Neuronal stem cell (in vitro differentiated cells): ENCODE results near the gene APOL2.

Experiments used
- DNase-seq: peaks from one replicate; pipeline ENCODE4 v3.0.0-alpha.2; 2013; ENCODE audit warnings: low spot score
- H2AFZ ChIP-seq: one replicate; pipeline ENCODE4 v1.6.1; 2013; ENCODE audit warnings: mild to moderate bottlenecking, low read length, inconsistent platforms
- H2AK5ac ChIP-seq: 2 replicates; pipeline ENCODE4 v1.6.1; 2013; ENCODE audit warnings: low read depth, mild to moderate bottlenecking, inconsistent platforms, low read length, moderate library complexity, mixed read lengths
- H2BK120ac ChIP-seq: 2 replicates; pipeline ENCODE4 v1.6.1; 2013; ENCODE audit warnings: low read depth, mild to moderate bottlenecking, inconsistent platforms, low read length, moderate library complexity, mixed read lengths
- H2BK12ac ChIP-seq: one replicate; pipeline ENCODE4 v1.6.1; 2013; ENCODE audit warnings: low read length, inconsistent platforms
- H2BK15ac ChIP-seq: 2 replicates; pipeline ENCODE4 v1.6.1; 2013; ENCODE audit warnings: mild to moderate bottlenecking, low read length, inconsistent platforms, mixed read lengths
- H2BK5ac ChIP-seq: one replicate; pipeline ENCODE4 v1.6.1; 2013; ENCODE audit warnings: inconsistent platforms, mild to moderate bottlenecking, low read length, moderate library complexity
- H3K14ac ChIP-seq: one replicate; pipeline ENCODE4 v1.6.1; 2013; ENCODE audit warnings: low read length, inconsistent platforms
- H3K18ac ChIP-seq: 2 replicates; pipeline ENCODE4 v1.6.1; 2013; ENCODE audit warnings: low read length, inconsistent platforms
- H3K23ac ChIP-seq: 2 replicates; pipeline ENCODE4 v1.6.1; 2013; ENCODE audit warnings: low read depth, mild to moderate bottlenecking, mixed read lengths, low read length, inconsistent platforms; ENCODE audit not compliant: poor library complexity
- H3K27ac ChIP-seq: replicated peaks from 3 replicates; pipeline ENCODE4 v1.5.1; 2013; ENCODE audit warnings: low read length, inconsistent platforms
- H3K27me3 ChIP-seq, 3 experiments: 2 replicates each; pipeline ENCODE4 v1.6.1; 2013; ENCODE audit warnings: low read length in 3 of 3, mild to moderate bottlenecking in 2 of 3, inconsistent platforms in 1 of 3, low read depth in 1 of 3, mixed read lengths in 1 of 3, moderate library complexity in 1 of 3; ENCODE audit not compliant: control insufficient read depth in 3 of 3, insufficient read depth in 3 of 3
- H3K36me3 ChIP-seq, 2 donors: replicated peaks in 1 of 2; 2 replicates each; pipeline ENCODE4 v1.6.1; 2013; ENCODE audit warnings: low read length in 2 of 2; ENCODE audit not compliant: control insufficient read depth in 2 of 2, insufficient read depth in 2 of 2
- H3K4ac ChIP-seq: 2 replicates; pipeline ENCODE4 v1.6.1; 2013; ENCODE audit warnings: inconsistent platforms, mild to moderate bottlenecking, low read length, moderate library complexity
- H3K4me1 ChIP-seq, 2 donors: 1 replicate in 1 of 2; 2 replicates in 1 of 2; pipeline ENCODE4 v1.6.1; 2013; ENCODE audit warnings: low read length in 2 of 2, low read depth in 1 of 2; ENCODE audit not compliant: control insufficient read depth in 2 of 2, insufficient read depth in 1 of 2
- H3K4me2 ChIP-seq: one replicate; pipeline ENCODE4 v1.6.1; 2013; ENCODE audit warnings: mild to moderate bottlenecking, low read length, inconsistent platforms; ENCODE audit not compliant: insufficient read depth, poor library complexity, severe bottlenecking
- H3K4me3 ChIP-seq, 2 donors: 2 replicates each; pipeline ENCODE4 v1.5.1; 2013; ENCODE audit warnings: low read length in 2 of 2, mild to moderate bottlenecking in 2 of 2, inconsistent platforms in 1 of 2, moderate library complexity in 1 of 2
- H3K79me1 ChIP-seq: one replicate; pipeline ENCODE4 v1.6.1; 2013; ENCODE audit warnings: low read depth, mild to moderate bottlenecking, inconsistent platforms, low read length, moderate library complexity
- H3K9ac ChIP-seq: one replicate; pipeline ENCODE4 v1.6.1; 2013; ENCODE audit warnings: mild to moderate bottlenecking, low read depth, low read length, inconsistent platforms; ENCODE audit not compliant: poor library complexity
- H3K9me3 ChIP-seq, 2 donors: replicated peaks in 1 of 2; 2 replicates each; pipeline versions ENCODE3 to v1.6.1; 2013; ENCODE audit warnings: low read length in 2 of 2, mild to moderate bottlenecking in 2 of 2, inconsistent platforms in 1 of 2, low read depth in 1 of 2, mixed read lengths in 1 of 2, moderate library complexity in 1 of 2; ENCODE audit not compliant: control insufficient read depth in 2 of 2, insufficient read depth in 1 of 2
- H4K8ac ChIP-seq: one replicate; pipeline ENCODE4 v1.6.1; 2013; ENCODE audit warnings: low read depth, mild to moderate bottlenecking, inconsistent platforms, low read length, moderate library complexity
- H4K91ac ChIP-seq: one replicate; pipeline ENCODE4 v1.6.1; 2013; ENCODE audit warnings: low read length, low read depth, mild to moderate bottlenecking, inconsistent platforms; ENCODE audit not compliant: poor library complexity
- WGBS, 2 donors: extraction: QIAGEN DNeasy Blood & Tissue Kit; methylation state at CpG; one replicate each; pipeline ENCODE4 v1.1.7; 2013; ENCODE audit warnings: missing lambda C conversion rate in 2 of 2, mixed read lengths in 1 of 2; ENCODE audit not compliant: insufficient read length in 2 of 2, insufficient replicate concordance in 1 of 2; ENCODE audit errors: extremely low coverage in 2 of 2; 5-methylcytosine and 5-hydroxymethylcytosine counted together

APOL2 gene

DNA sequence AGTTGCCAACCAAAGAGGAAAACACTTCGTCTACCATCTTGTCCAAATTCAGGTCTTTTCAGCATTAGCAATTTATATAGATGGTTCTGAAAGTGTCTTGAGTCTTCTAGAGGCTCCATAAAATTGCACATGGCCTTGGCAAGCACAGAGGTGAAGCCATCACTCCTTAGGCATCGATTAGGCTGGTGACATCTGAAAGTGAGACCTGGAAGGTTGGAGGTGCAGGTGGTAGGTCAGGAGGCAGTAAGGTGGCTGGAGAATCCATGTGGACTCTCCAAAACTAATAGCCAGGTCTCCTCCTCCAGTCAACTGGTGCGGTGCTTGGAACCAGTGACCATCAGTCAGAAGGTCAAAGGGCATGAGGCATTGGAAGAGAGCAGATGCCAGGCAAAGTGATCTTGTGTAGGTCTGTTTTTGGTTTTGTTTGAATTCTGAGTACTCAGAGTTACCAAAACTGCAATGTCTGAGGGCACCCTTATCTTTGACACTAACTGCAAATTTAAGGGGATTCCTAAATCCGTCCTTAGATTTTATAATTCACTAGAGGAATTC is 6.6 kb upstream of the APOL2 start:
- H3K9me3 ChIP-seq: peaks cover 6 to 18% of the 10 kb centered on the region in 2 donors
- H3K36me3 ChIP-seq: no peaks in the 10 kb centered on the region
- H3K27ac ChIP-seq: no peak overlapping the region
- H3K79me1 ChIP-seq: no peaks in the 10 kb centered on the region
- H3K18ac ChIP-seq: no peak overlapping the region
- no peaks in the 10 kb centered on the region for H3K27me3 ChIP-seq
- DNase-seq: no peak
- WGBS, 2 donors: no CpG with 5 or more reads among the region's 4 CpGs
- H4K8ac ChIP-seq: no peak overlapping the region
- H3K4me1 ChIP-seq: peaks cover 0 to 2% of the 10 kb centered on the region in 2 donors
- H2BK120ac ChIP-seq: no peak overlapping the region
- no peak overlapping the region for H3K9ac ChIP-seq
- H2AFZ ChIP-seq: no peak overlapping the region
- no peak overlapping the region for H3K14ac ChIP-seq
- no peak overlapping the region for H2BK15ac ChIP-seq
- H3K4me3 ChIP-seq: no peak overlapping the region
- no peak overlapping the region for H2BK12ac ChIP-seq
- no peak overlapping the region for H4K91ac ChIP-seq
- H2BK5ac ChIP-seq: no peak overlapping the region
- no peak overlapping the region for H3K4me2 ChIP-seq
- no peak overlapping the region for H2AK5ac ChIP-seq
- H3K23ac ChIP-seq: no peak overlapping the region
- H3K4ac ChIP-seq: no peak overlapping the region

DNA sequence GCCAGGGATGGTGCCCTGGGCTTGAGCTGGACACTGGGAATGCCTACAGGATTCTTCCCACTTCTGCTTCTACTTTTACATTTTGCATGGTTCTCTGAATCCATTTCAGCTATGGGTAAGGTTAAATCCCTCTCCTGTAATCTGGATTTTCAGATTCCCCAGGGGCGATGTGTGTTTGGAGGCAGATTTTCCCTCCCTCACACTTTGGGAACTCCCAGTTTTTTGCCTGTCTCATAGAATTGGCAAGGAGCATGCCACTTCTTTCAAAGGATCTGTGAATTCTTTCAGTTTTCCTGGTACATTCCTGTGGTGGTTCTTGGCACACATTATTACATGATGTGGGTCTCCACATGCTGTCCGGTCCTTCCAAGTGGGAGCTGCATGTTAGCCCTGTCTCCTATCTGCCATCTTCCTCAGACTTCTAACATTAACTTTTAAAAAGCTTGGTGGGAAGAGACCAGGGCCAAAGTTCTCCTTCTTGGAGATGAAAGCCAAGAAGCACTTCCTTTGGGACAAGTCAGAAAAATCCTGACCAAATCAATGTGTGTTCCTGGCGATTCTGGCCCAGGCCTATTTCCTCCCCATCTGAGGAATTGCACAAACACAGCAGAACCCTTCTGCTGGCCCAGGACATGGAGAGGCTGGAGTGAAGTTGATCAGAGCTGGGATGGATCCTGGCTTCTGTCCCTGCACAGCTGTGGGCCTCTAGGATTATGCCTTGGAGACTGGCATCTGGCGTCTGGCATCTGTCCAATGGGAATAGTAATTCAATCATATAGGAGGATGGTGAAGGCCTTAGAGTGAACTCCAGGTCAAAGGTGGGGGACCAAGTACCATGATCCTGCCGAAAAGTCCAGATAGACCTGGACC is 5.4 kb upstream of the APOL2 start:
- Histone ChIP-seq H3K18ac (no peak overlapping the region), H4K8ac (no peak overlapping the region), H3K23ac (no peak overlapping the region), H3K9me3 (peaks cover 6 to 18% of the 10 kb centered on the region in 2 donors), H3K4me1 (peaks cover 3 to 4% of the 10 kb centered on the region in 2 donors), H3K4me2 (no peak overlapping the region), H3K36me3 (no peaks in the 10 kb centered on the region), H4K91ac (no peak overlapping the region), H2BK15ac (no peak overlapping the region), H2BK12ac (no peak overlapping the region), H3K4me3 (no peak overlapping the region), H3K4ac (no peak overlapping the region), H2AK5ac (no peak overlapping the region), H2BK5ac (no peak overlapping the region), H3K27ac (no peak overlapping the region), H2AFZ (no peak overlapping the region), H3K14ac (no peak overlapping the region), H3K27me3 (no peaks in the 10 kb centered on the region), H3K79me1 (no peaks in the 10 kb centered on the region), H2BK120ac (no peak overlapping the region), H3K9ac (no peak overlapping the region)
- WGBS, 2 donors: no CpG with 5 or more reads among the region's 5 CpGs
- no peak for DNase-seq

DNA sequence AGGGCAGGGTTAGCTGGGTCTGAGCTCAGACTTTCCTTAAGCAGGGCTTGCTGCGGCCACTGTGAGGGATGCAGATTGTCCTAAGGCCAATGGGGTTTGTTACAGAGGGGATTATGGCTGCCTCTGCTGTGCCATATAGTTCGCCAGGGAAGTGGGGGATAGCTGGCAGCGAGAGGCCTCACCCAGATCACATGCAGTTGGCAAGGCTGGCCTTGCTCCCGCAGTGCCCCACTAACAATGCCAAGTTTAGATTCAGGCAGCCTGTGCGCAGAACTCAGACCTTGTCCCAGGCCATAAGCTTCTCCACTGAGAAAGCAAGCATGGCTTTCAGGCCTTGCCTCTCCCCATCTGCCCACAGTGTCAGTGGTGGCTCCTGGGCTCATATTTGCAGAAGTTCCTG is 4.7 kb upstream of the APOL2 start:
- H3K27me3 ChIP-seq: no peaks in the 10 kb centered on the region
- no peak overlapping the region for H3K23ac ChIP-seq
- H2BK120ac ChIP-seq: no peak overlapping the region
- peaks cover 6 to 13% of the 10 kb centered on the region in 2 donors for H3K9me3 ChIP-seq
- no peak overlapping the region for H2BK5ac ChIP-seq
- H3K27ac ChIP-seq: no peak overlapping the region
- no peaks in the 10 kb centered on the region for H3K36me3 ChIP-seq
- no peak overlapping the region for H2AFZ ChIP-seq
- H2BK15ac ChIP-seq: no peak overlapping the region
- no peak overlapping the region for H3K4me2 ChIP-seq
- no peak overlapping the region for H3K14ac ChIP-seq
- no peak overlapping the region for H3K4ac ChIP-seq
- no peak overlapping the region for H4K8ac ChIP-seq
- no peak overlapping the region for H3K4me3 ChIP-seq
- no peak overlapping the region for H2AK5ac ChIP-seq
- no peaks in the 10 kb centered on the region for H3K79me1 ChIP-seq
- H3K4me1 ChIP-seq: peaks cover 4 to 5% of the 10 kb centered on the region in 2 donors
- H2BK12ac ChIP-seq: no peak overlapping the region
- DNase-seq: no peak
- peak overlapping the region; percentile 29 for H3K18ac ChIP-seq
- no peak overlapping the region for H3K9ac ChIP-seq
- H4K91ac ChIP-seq: no peak overlapping the region
- WGBS, 2 donors: no CpG with 5 or more reads among the region's 5 CpGs

DNA sequence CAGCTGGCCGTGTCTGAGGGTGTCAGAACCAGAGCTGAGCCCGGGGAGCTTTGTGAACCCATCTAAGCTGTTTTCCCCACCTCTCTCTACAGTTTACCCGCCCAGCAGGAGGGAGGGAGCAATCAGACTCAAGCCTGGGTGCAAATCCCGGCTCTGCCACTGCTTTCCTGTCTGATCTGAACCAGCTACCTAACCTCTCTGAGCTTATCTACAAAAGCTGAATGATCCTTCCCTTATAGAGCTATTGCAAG is 252 bp downstream of the APOL2 start:
- Histone ChIP-seq H2BK12ac (no peak overlapping the region), H2BK5ac (no peak overlapping the region), H2BK120ac (no peak overlapping the region), H3K9ac (no peak overlapping the region), H3K4me3 (peak overlapping the region in 1 of 2 donors; percentile 83), H3K9me3 (peaks cover 0 to 13% of the 10 kb centered on the region in 2 donors), H3K18ac (no peak overlapping the region), H3K27me3 (no peaks in the 10 kb centered on the region), H2BK15ac (no peak overlapping the region), H3K4me1 (peaks cover 10% of the 10 kb centered on the region in 2 donors), H3K36me3 (peaks cover 0 to 13% of the 10 kb centered on the region in 2 donors), H4K91ac (no peak overlapping the region), H3K23ac (no peak overlapping the region), H3K27ac (no peak overlapping the region), H3K14ac (no peak overlapping the region), H3K4ac (no peak overlapping the region), H2AK5ac (no peak overlapping the region), H3K79me1 (no peaks in the 10 kb centered on the region), H3K4me2 (peak overlapping the region; percentile 58), H4K8ac (no peak overlapping the region), H2AFZ (peak overlapping the region; percentile 95)
- DNase-seq: no peak
- no CpG with 5 or more reads among the region's 4 CpGs for WGBS, 2 donors
